ENCODE measurements around the gene MORF4L2. TPM values are rescaled to one million over a fixed set of nuclear protein-coding genes. Genes with fewer than 3 reads are reported as not detected.
A peak's percentile ranks its signal among the peaks of the same experiment; 100 is the strongest.

The MORF4L2 gene
- 372 to 379 TPM (median 373 TPM) in 3 replicates for total RNA-seq

- peaks cover 9% of the 10 kb centered on the region for H3K36me3 Mint-ChIP-seq
- no peak for TF ChIP-seq CTCF (IDR thresholded peaks at IDR 0.05; ENCODE audit: unreplicated experiment)
- no peak within 1 kb of the TSS for H3K4me3 Mint-ChIP-seq
- DNase-seq (ENCODE audit: low spot score in 2 of 2, unreplicated experiment in 2 of 2): peak; percentile 64 to 78
- H3K4me1 Mint-ChIP-seq: peaks cover 4% of the 10 kb centered on the region
- H3K9me3 Mint-ChIP-seq: peaks cover 8% of the 10 kb centered on the region
- H3K27me3 Mint-ChIP-seq (ENCODE audit: low read depth): no peaks in the 10 kb centered on the region
- H3K27ac Mint-ChIP-seq: no peak within 1 kb of the TSS
These were observed at the start of gene MORF4L2 for GRCh38 chrX:103686199-103687072. Gene MORF4L2, minus strand, starts transcription at chrX:103686699. Its CDS starts 9,672 bp downstream, at chrX:103677027.

GRCh38 chrX:103734125-103734760 lies 47.7 kb upstream of the MORF4L2 start:
- peaks cover 13% of the 10 kb centered on the region for H3K9me3 Mint-ChIP-seq
- peaks cover 6% of the 10 kb centered on the region for H3K27me3 Mint-ChIP-seq (ENCODE audit: low read depth)
- H3K27ac Mint-ChIP-seq: no peak overlapping the region
- TF ChIP-seq CTCF (IDR thresholded peaks at IDR 0.05; ENCODE audit: unreplicated experiment): no peak
- no peak overlapping the region for H3K4me3 Mint-ChIP-seq
- H3K4me1 Mint-ChIP-seq: peaks cover 9% of the 10 kb centered on the region
- no peak for DNase-seq (ENCODE audit: low spot score in 2 of 2, unreplicated experiment in 2 of 2)
- H3K36me3 Mint-ChIP-seq: no peaks in the 10 kb centered on the region

DNA sequence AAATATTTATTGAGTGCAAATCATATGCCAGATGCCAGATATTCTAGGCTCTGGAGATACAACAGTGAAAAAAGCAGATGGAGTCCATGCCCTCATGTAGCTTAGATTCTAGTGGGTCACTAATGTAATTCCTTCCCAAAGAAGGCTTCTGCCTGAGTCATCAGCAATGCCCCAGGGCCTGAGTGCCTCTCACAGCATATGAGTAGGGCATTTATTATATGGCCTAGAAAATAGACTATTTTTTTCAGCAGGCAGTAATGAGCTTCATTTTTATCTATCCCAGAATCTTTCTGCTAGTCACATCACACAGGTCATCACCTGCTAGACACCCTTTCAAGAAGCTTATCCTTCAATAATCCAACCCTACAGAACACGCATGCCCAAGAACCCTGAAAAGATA lies 46.5 kb upstream of the MORF4L2 start:
- H3K4me1 Mint-ChIP-seq: peaks cover 9% of the 10 kb centered on the region
- H3K9me3 Mint-ChIP-seq: peaks cover 13% of the 10 kb centered on the region
- no peak for DNase-seq (ENCODE audit: low spot score in 2 of 2, unreplicated experiment in 2 of 2)
- H3K27me3 Mint-ChIP-seq (ENCODE audit: low read depth): peaks cover 9% of the 10 kb centered on the region
- no peak overlapping the region for H3K4me3 Mint-ChIP-seq
- no peaks in the 10 kb centered on the region for H3K36me3 Mint-ChIP-seq
- no peak overlapping the region for H3K27ac Mint-ChIP-seq
- no peak for TF ChIP-seq CTCF (IDR thresholded peaks at IDR 0.05; ENCODE audit: unreplicated experiment)

DNA sequence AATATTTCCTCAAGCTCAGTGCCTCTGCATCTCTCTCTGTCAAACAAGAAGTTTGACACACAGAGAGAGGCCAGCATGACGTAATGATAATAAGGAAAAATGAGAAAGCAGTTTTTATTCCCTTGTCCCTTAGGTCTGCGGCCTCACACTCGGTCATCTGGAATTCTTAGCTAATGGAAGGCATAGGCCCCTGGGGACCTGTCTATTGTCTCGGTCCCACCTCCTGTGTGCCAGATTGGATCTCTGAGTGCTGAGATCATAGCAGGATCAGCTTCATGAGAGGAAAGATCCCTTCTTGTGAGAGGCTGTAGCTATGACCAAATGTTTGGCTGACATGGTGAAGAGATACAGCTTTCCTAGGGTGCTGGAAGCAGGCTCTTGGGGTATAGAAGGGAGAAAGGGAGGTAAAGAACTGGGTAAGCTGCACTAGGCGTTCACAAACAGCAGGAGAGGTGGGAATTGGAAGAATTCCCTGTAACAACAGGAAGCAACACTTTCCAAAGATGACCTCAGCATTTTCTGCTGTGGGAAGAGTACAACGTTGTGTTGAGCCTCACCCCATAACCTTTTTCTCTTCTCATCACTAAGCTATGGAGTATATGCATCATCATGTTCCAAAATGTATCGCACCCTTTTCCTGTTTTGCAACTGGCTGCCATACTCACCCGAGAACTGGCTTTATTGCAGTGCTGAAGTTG lies 44.4 kb upstream of the MORF4L2 start:
- Mint-ChIP-seq H3K27ac (peak overlapping the region; percentile 23), H3K4me3 (no peak overlapping the region), H3K36me3 (no peaks in the 10 kb centered on the region), H3K4me1 (peaks cover 9% of the 10 kb centered on the region), H3K9me3 (peaks cover 9% of the 10 kb centered on the region), H3K27me3 (ENCODE audit: low read depth) (peaks cover 9% of the 10 kb centered on the region)
- TF ChIP-seq CTCF (IDR thresholded peaks at IDR 0.05; ENCODE audit: unreplicated experiment): no peak
- no peak for DNase-seq (ENCODE audit: low spot score in 2 of 2, unreplicated experiment in 2 of 2)

- Mint-ChIP-seq H3K4me1 (peaks cover 9% of the 10 kb centered on the region), H3K4me3 (no peak overlapping the region), H3K27ac (no peak overlapping the region), H3K9me3 (peaks cover 4% of the 10 kb centered on the region), H3K27me3 (ENCODE audit: low read depth) (peaks cover 9% of the 10 kb centered on the region), H3K36me3 (no peaks in the 10 kb centered on the region)
- TF ChIP-seq CTCF (IDR thresholded peaks at IDR 0.05; ENCODE audit: unreplicated experiment): no peak
- DNase-seq (ENCODE audit: low spot score in 2 of 2, unreplicated experiment in 2 of 2): no peak
These were observed 43.8 kb upstream of the MORF4L2 start for GRCh38 chrX:103730147-103730795.
